Upper lobe of left lung (tissue), 6 donors: Measurements from ENCODE around the gene CHST1. TPM values are rescaled to one million over a fixed set of nuclear protein-coding genes. Genes with fewer than 3 reads are reported as not detected.

Experiments used
- ATAC-seq, 2 donors: fragments of 200-7000 bp; cut with Tn5 transposase; one replicate each; pipeline ENCODE4 v1.9.1; 2022; ENCODE audit warnings: mild to moderate bottlenecking in 2 of 2, moderate library complexity in 2 of 2; ENCODE audit not compliant: low FRiP score in 2 of 2
- DNase-seq, 2 donors: peaks; one replicate each; pipeline ENCODE4 v3.0.0-alpha.2; 2019 to 2020
- H3K27ac ChIP-seq, 4 donors: fragments of 200-600 bp; sonication (generic); one replicate each; pipeline ENCODE4 v1.5.1; 2016 to 2019
- H3K27me3 ChIP-seq, 4 donors: fragments of 200-600 bp; sonication (generic); one replicate each; pipeline ENCODE4 v1.5.1; 2017 to 2019
- H3K36me3 ChIP-seq, 4 donors: fragments of 200-600 bp; sonication (generic); one replicate each; pipeline ENCODE4 v1.5.1; 2016 to 2019
- H3K4me1 ChIP-seq, 4 donors: fragments of 200-600 bp; sonication (generic); one replicate each; pipeline ENCODE4 v1.5.1; 2018 to 2019
- H3K4me3 ChIP-seq, 4 donors: fragments of 200-600 bp; sonication (generic); one replicate each; pipeline ENCODE4 v1.5.1; 2017 to 2019; ENCODE audit warnings: mild to moderate bottlenecking in 2 of 4, moderate library complexity in 1 of 4
- H3K9me3 ChIP-seq, 4 donors: fragments of 200-600 bp; sonication (generic); one replicate each; pipeline ENCODE4 v1.5.1; 2018 to 2019
- EP300 ChIP-seq, 4 donors: sonication (generic); formaldehyde crosslinking; IDR thresholded peaks; one replicate each; pipeline ENCODE4 v1.5.1; 2017; ENCODE audit warnings: antibody characterized with exemption in 4 of 4, control low read depth in 2 of 4
- POLR2A ChIP-seq, 4 donors: fragments of 450-650 bp; IDR thresholded peaks; one replicate each; pipeline ENCODE4 v1.5.1; 2016 to 2017; ENCODE audit warnings: antibody characterized with exemption in 4 of 4, mild to moderate bottlenecking in 2 of 4
- POLR2AphosphoS5 ChIP-seq, 2 donors: sonication (generic); formaldehyde crosslinking; IDR thresholded peaks; one replicate each; pipeline ENCODE4 v1.5.1; 2017; ENCODE audit warnings: antibody characterized with exemption in 2 of 2
- WGBS, 2 donors: methylation state at CpG; one replicate each; pipeline ENCODE4 v1.1.5; 2017 to 2018; 5-methylcytosine and 5-hydroxymethylcytosine counted together
- total RNA-seq, 6 donors: library from RNA; depleted of rRNA in 4 of 6; stranded (reverse); fragments of >200 nt in 4 of 6; gene quantifications; one replicate each; pipeline versions ENCODE4 v1.1.0 to v1.2.1, GENCODE V29; 2016 to 2021
- TF ChIP-seq, protein P1 (sequence below), 6 experiments: fragments of 450-650 bp in 4 of 6; fragments of 200-600 bp in 2 of 6; sonication (generic) in 2 of 6; IDR thresholded peaks; one replicate each; pipeline ENCODE4 v1.5.1; 2016 to 2019; ENCODE audit warnings: antibody characterized with exemption in 6 of 6
- donor health status: DM: no; HTN: no; CAD: no; lungs with moderate emphysema.
- donor health status: DM: no; HTN: yes; CAD: no; lungs with severe emphysema.

The CHST1 gene
- total RNA-seq, 6 donors from 2014 or later, result 1.6 to 7.4 (median 2.6) TPM

GRCh38 chr11:45659031-45659817 lies 6.2 kb downstream of the CHST1 start:
- no peak for ATAC-seq
- H3K4me3 ChIP-seq, result peak overlapping the region in 1 of 4 donors; percentile 15
- H3K27ac ChIP-seq, result peak overlapping the region; percentile 27 to 86 (median 78)
- H3K36me3 ChIP-seq, result no peaks in the 10 kb centered on the region
- peaks cover 24 to 49% (median 32%) of the 10 kb centered on the region in 4 donors for H3K4me1 ChIP-seq
- no peaks in the 10 kb centered on the region for H3K9me3 ChIP-seq
- TF ChIP-seq EP300 (IDR thresholded peaks at IDR 0.05) (no peak), POLR2A (IDR thresholded peaks at IDR 0.05) (no peak), POLR2AphosphoS5 (IDR thresholded peaks at IDR 0.05) (no peak)
- TF ChIP-seq, protein P1, sequence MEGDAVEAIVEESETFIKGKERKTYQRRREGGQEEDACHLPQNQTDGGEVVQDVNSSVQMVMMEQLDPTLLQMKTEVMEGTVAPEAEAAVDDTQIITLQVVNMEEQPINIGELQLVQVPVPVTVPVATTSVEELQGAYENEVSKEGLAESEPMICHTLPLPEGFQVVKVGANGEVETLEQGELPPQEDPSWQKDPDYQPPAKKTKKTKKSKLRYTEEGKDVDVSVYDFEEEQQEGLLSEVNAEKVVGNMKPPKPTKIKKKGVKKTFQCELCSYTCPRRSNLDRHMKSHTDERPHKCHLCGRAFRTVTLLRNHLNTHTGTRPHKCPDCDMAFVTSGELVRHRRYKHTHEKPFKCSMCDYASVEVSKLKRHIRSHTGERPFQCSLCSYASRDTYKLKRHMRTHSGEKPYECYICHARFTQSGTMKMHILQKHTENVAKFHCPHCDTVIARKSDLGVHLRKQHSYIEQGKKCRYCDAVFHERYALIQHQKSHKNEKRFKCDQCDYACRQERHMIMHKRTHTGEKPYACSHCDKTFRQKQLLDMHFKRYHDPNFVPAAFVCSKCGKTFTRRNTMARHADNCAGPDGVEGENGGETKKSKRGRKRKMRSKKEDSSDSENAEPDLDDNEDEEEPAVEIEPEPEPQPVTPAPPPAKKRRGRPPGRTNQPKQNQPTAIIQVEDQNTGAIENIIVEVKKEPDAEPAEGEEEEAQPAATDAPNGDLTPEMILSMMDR (IDR thresholded peaks at IDR 0.05), result no peak
- 52 to 62% methylated on average over 4 to 15 of the region's 15 CpGs for WGBS, 2 donors
- H3K27me3 ChIP-seq, result peaks cover 0 to 27% (median 8%) of the 10 kb centered on the region in 4 donors
- no peak for DNase-seq

- TF ChIP-seq, protein P1 (IDR thresholded peaks at IDR 0.05), result no peak
- TF ChIP-seq POLR2AphosphoS5 (IDR thresholded peaks at IDR 0.05), result peak; percentile 6 to 62
- no peak for TF ChIP-seq EP300 (IDR thresholded peaks at IDR 0.05)
- no peak for TF ChIP-seq POLR2A (IDR thresholded peaks at IDR 0.05)
- H3K4me1 ChIP-seq, result peaks cover 17 to 41% (median 24%) of the 10 kb centered on the region in 4 donors
- ATAC-seq (peak; percentile 34 to 69), DNase-seq (peak; percentile 61 to 63)
- H3K9me3 ChIP-seq, result no peaks in the 10 kb centered on the region
- H3K27ac ChIP-seq, result peak overlapping the region; percentile 66 to 88 (median 83)
- H3K4me3 ChIP-seq, result peak overlapping the region in 1 of 4 donors; percentile 15
- 24 to 43% methylated on average over 6 to 12 of the region's 19 CpGs for WGBS, 2 donors
- no peaks in the 10 kb centered on the region for H3K36me3 ChIP-seq
- peaks cover 0 to 20% (median under 1%) of the 10 kb centered on the region in 4 donors for H3K27me3 ChIP-seq
These were observed 7.0 kb downstream of the CHST1 start for GRCh38 chr11:45658292-45658991.

DNA sequence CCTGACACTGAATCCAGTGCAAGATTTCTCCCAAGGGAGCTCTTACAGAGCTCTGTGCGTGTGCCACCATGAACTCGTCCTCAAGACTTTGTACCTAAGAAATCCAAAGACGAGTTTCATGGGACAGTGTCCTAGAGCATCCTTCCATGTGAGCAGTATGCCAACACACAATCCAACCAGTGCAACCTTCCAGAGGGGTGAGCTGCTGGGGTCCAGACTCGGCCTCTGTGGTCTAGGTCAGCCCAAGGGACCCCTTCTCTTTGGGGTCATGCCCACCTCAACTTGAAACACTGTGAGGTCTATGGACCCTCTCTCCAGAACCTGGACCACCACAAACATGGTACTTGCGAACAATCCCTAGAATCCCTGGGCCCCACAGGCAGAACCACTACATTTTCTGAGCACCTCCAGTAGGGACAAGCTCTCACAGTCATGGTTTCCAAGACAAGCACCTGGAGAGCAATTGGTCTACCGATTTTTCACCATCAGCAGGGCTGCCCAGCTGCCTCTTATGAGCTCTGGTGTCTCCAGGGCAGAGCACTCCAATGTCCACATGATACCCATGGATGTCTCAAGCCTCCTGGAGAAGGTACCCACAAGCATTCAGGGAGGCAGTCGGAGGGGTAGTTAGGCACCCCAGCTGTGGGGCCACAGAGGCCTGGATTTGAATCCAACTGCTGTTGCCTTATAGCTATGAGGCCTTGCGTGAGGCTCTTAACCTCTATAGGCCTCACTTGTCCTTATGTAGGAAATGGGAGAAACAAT lies 7.7 kb downstream of the CHST1 start:
- peak overlapping the region; percentile 66 to 88 (median 83) for H3K27ac ChIP-seq
- TF ChIP-seq POLR2A (IDR thresholded peaks at IDR 0.05) (no peak), POLR2AphosphoS5 (IDR thresholded peaks at IDR 0.05) (no peak)
- TF ChIP-seq, protein P1 (IDR thresholded peaks at IDR 0.05), result no peak
- H3K36me3 ChIP-seq, result no peaks in the 10 kb centered on the region
- ATAC-seq, result no peak
- H3K4me3 ChIP-seq, result no peak overlapping the region
- H3K4me1 ChIP-seq, result peaks cover 16 to 36% (median 20%) of the 10 kb centered on the region in 4 donors
- DNase-seq, result no peak
- no peaks in the 10 kb centered on the region for H3K9me3 ChIP-seq
- H3K27me3 ChIP-seq, result peaks cover 0 to 12% (median 0%) of the 10 kb centered on the region in 4 donors
- 90 to 91% methylated on average over 4 to 8 of the region's 8 CpGs for WGBS, 2 donors

DNA sequence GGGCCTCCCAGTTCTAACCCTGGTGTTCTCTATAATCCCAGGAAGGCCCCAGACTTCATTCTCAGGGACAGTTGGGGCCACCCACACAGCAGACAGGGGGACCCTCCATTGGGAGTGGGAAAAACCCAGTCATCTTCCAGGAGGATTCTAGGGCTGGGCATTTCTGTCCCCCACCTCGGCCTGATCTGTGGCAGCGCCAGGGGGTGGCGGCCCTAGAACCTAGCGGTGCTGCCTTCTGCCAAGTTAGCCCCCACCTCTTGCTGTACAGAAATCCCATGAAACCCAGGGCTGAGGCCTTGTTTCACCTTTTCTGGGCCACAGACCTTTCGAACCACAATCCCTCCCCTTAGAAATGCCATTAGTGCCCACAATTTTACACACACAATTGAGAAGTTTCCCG lies 9.6 kb downstream of the CHST1 start:
- Histone ChIP-seq H3K9me3 (no peaks in the 10 kb centered on the region), H3K4me1 (peaks cover 16 to 28% (median 20%) of the 10 kb centered on the region in 4 donors), H3K27ac (no peak overlapping the region), H3K4me3 (no peak overlapping the region), H3K27me3 (no peaks in the 10 kb centered on the region), H3K36me3 (no peaks in the 10 kb centered on the region)
- TF ChIP-seq POLR2A (IDR thresholded peaks at IDR 0.05) (no peak), EP300 (IDR thresholded peaks at IDR 0.05) (no peak), POLR2AphosphoS5 (IDR thresholded peaks at IDR 0.05) (no peak)
- TF ChIP-seq, protein P1 (IDR thresholded peaks at IDR 0.05), result no peak
- WGBS, 2 donors, result 91 to 96% methylated on average over 6 of the region's 6 CpGs
- ATAC-seq (no peak), DNase-seq (no peak)
